Endothelial cell of umbilical vein (primary cell): ENCODE measurements around the gene SVOP. TPM values are rescaled to one million over a fixed set of nuclear protein-coding genes. Genes with fewer than 3 reads are reported as not detected.
A peak's percentile ranks its signal among the peaks of the same experiment; 100 is the strongest.

Source experiments
- BruUV-seq: library from RNA; stranded (reverse); fragments of 400-500 nt; replicated peaks from 2 replicates; lab custom pipeline; 2021; lab: Mats Ljungman, UMichigan
- CTCF ChIA-PET: fragments of 300-600, 350-600 bp; sonication (Branson Sonifier 250); formaldehyde crosslinking; loops from one replicate; lab custom pipeline; 2021; ENCODE audit warnings: antibody characterized with exemption, inconsistent platforms; lab: Charles Lee
- POLR2A ChIA-PET: fragments of 300-600, 350-600 bp; sonication (Branson Sonifier 250); formaldehyde crosslinking; loops from one replicate; lab custom pipeline; 2021; ENCODE audit warnings: antibody characterized with exemption, inconsistent platforms; lab: Charles Lee
- DNase-seq: peaks from one replicate; pipeline ENCODE4 v3.0.0-alpha.2; 2011; ENCODE audit warnings: low read depth, low spot score
- FAIRE-seq: peaks from 2 replicates; lab custom pipeline; 2011; peaks lifted over from hg19 to GRCh38; lab: Jason Lieb, UNC
- H2AFZ ChIP-seq: 2 replicates; pipeline ENCODE4 v1.6.0; 2012; ENCODE audit warnings: low read depth, low read length, control low read depth, inconsistent platforms
- H3K27ac ChIP-seq: 2 replicates; pipeline ENCODE4 v1.5.1; 2011; ENCODE audit warnings: low read depth, mild to moderate bottlenecking, control low read depth, low read length, moderate library complexity; ENCODE audit not compliant: insufficient read depth
- H3K27me3 ChIP-seq, 2 experiments: 2 replicates each; pipeline versions ENCODE4 v1.6.0 to v1.6.1; 2011; ENCODE audit warnings: low read length in 2 of 2, mixed read lengths in 1 of 2; ENCODE audit not compliant: control insufficient read depth in 2 of 2, insufficient read depth in 2 of 2
- H3K36me3 ChIP-seq, 2 experiments: 2 replicates in 1 of 2; 3 replicates in 1 of 2; pipeline ENCODE4 v1.5.1; 2011; ENCODE audit warnings: low read length in 2 of 2, mild to moderate bottlenecking in 1 of 2, moderate library complexity in 1 of 2; ENCODE audit not compliant: control insufficient read depth in 2 of 2, insufficient read depth in 2 of 2; ENCODE audit errors: extremely low read depth in 1 of 2
- H3K4me1 ChIP-seq: 3 replicates; pipeline ENCODE4 v1.5.1; 2011; ENCODE audit warnings: mild to moderate bottlenecking, low read length; ENCODE audit not compliant: control insufficient read depth, insufficient read depth; ENCODE audit errors: extremely low read depth
- H3K4me2 ChIP-seq: 2 replicates; pipeline ENCODE4 v1.6.1; 2011; ENCODE audit warnings: low read length, control low read depth, mixed read lengths; ENCODE audit not compliant: insufficient read depth
- H3K4me3 ChIP-seq, 3 experiments: fragments of 200-600 bp in 1 of 3; sonication (generic), shearing (Covaris generic) in 1 of 3; replicated peaks in 1 of 3; 2 replicates each; pipeline ENCODE4 v1.5.1; 2011 to 2016; ENCODE audit warnings: control low read depth in 3 of 3, low read length in 3 of 3, mild to moderate bottlenecking in 2 of 3, inconsistent platforms in 1 of 3, low read depth in 1 of 3, moderate library complexity in 1 of 3; ENCODE audit not compliant: insufficient read depth in 1 of 3
- H3K79me2 ChIP-seq: 2 replicates; pipeline ENCODE4 v1.6.0; 2012; ENCODE audit warnings: low read length, inconsistent platforms; ENCODE audit not compliant: control insufficient read depth, insufficient read depth
- H3K9ac ChIP-seq: replicated peaks from 2 replicates; pipeline ENCODE3; 2011; ENCODE audit warnings: low read length, control low read depth; ENCODE audit not compliant: insufficient read depth; ENCODE audit errors: extremely low read depth
- H3K9me1 ChIP-seq: replicated peaks from 3 replicates; pipeline ENCODE4 v1.6.0; 2011; ENCODE audit warnings: mild to moderate bottlenecking, low read length; ENCODE audit not compliant: control insufficient read depth, insufficient read depth; ENCODE audit errors: extremely low read depth
- H3K9me3 ChIP-seq: replicated peaks from 2 replicates; pipeline ENCODE4 v1.5.1; 2012; ENCODE audit warnings: low read length, inconsistent platforms; ENCODE audit not compliant: control insufficient read depth, insufficient read depth
- H4K20me1 ChIP-seq: replicated peaks from 2 replicates; pipeline ENCODE3; 2011; ENCODE audit warnings: mild to moderate bottlenecking, low read length; ENCODE audit not compliant: control insufficient read depth, insufficient read depth; ENCODE audit errors: extremely low read depth
- EZH2 ChIP-seq: IDR thresholded peaks from 2 replicates; pipeline ENCODE4 v1.6.1; 2012; ENCODE audit warnings: borderline replicate concordance, low read depth, mild to moderate bottlenecking, moderate library complexity, low read length, inconsistent platforms; ENCODE audit not compliant: severe bottlenecking
- FOS ChIP-seq: IDR thresholded peaks from 2 replicates; pipeline ENCODE4 v1.6.1; 2011; ENCODE audit warnings: mild to moderate bottlenecking, low read length, moderate library complexity, borderline replicate concordance; ENCODE audit not compliant: insufficient read depth
- GATA2 ChIP-seq: IDR thresholded peaks from 2 replicates; pipeline ENCODE4 v1.7.0; 2011; ENCODE audit warnings: low read depth, mild to moderate bottlenecking, moderate library complexity, mixed read lengths, low read length; ENCODE audit not compliant: insufficient read length, insufficient read depth
- JUN ChIP-seq: IDR thresholded peaks from 2 replicates; pipeline ENCODE4 v1.6.1; 2011; ENCODE audit warnings: borderline replicate concordance, low read depth; ENCODE audit not compliant: insufficient read length, insufficient read depth
- MYC ChIP-seq: IDR thresholded peaks from one replicate; pipeline ENCODE4 v1.6.1; 2011; ENCODE audit warnings: mild to moderate bottlenecking, low read depth, low read length
- POLR2A ChIP-seq: IDR thresholded peaks from 2 replicates; pipeline ENCODE4 v1.6.1; 2012; ENCODE audit warnings: low read depth, mild to moderate bottlenecking, control low read depth, low read length
- POLR2AphosphoS5 ChIP-seq: IDR thresholded peaks from 2 replicates; pipeline ENCODE4 v1.6.1; 2012; ENCODE audit warnings: low read depth, mild to moderate bottlenecking, control low read depth, low read length, moderate library complexity; ENCODE audit not compliant: insufficient read depth
- dilution Hi-C: fragments of 300-500 bp; cut with MboI; formaldehyde crosslinking; loops from one replicate; pipeline ENCODE4 v1.15.0; 2019; ENCODE audit warnings: low sequenced_read_pairs; ENCODE audit not compliant: extremely low pct_ligation_motif_present
- intact Hi-C: fragments of 100-400 bp; cut with micrococcal nuclease; formaldehyde crosslinking; loops from one replicate; pipeline ENCODE4 v1.10.0; 2022
- polyA plus RNA-seq, 4 experiments: library from polyadenylated mRNA; depleted of rRNA in 3 of 4; stranded (reverse) in 3 of 4; unstranded in 1 of 4; fragments of >200 nt; gene quantifications; 2 replicates each; pipeline versions ENCODE4 v1.2.1 to v1.2.3, GENCODE V29; 2011 to 2012; ENCODE audit warnings: missing spikeins in 1 of 4
- total RNA-seq: library from RNA; stranded (reverse); gene quantifications from 2 replicates; pipeline ENCODE4 v1.2.3, GENCODE V29; 2021
- TF ChIP-seq, protein P1 (sequence below): IDR thresholded peaks from 2 replicates; pipeline ENCODE4 v1.6.1; 2011; ENCODE audit not compliant: insufficient read depth, insufficient read length
- TF ChIP-seq, protein P2 (sequence below), 2 donors: IDR thresholded peaks; 1 replicate in 1 of 2; 2 replicates in 1 of 2; pipeline ENCODE4 v1.5.1; 2011; ENCODE audit warnings: low read length in 2 of 2, mild to moderate bottlenecking in 2 of 2, moderate library complexity in 2 of 2, control low read depth in 1 of 2, inconsistent platforms in 1 of 2, low read depth in 1 of 2; ENCODE audit not compliant: insufficient read depth in 1 of 2; ENCODE audit errors: extremely low read depth in 1 of 2

The SVOP gene
- total and polyA plus RNA-seq, 2 donors (not counting 3 experiments of a cell fraction or from before 2014, with no cell fraction given) = not detected

DNA sequence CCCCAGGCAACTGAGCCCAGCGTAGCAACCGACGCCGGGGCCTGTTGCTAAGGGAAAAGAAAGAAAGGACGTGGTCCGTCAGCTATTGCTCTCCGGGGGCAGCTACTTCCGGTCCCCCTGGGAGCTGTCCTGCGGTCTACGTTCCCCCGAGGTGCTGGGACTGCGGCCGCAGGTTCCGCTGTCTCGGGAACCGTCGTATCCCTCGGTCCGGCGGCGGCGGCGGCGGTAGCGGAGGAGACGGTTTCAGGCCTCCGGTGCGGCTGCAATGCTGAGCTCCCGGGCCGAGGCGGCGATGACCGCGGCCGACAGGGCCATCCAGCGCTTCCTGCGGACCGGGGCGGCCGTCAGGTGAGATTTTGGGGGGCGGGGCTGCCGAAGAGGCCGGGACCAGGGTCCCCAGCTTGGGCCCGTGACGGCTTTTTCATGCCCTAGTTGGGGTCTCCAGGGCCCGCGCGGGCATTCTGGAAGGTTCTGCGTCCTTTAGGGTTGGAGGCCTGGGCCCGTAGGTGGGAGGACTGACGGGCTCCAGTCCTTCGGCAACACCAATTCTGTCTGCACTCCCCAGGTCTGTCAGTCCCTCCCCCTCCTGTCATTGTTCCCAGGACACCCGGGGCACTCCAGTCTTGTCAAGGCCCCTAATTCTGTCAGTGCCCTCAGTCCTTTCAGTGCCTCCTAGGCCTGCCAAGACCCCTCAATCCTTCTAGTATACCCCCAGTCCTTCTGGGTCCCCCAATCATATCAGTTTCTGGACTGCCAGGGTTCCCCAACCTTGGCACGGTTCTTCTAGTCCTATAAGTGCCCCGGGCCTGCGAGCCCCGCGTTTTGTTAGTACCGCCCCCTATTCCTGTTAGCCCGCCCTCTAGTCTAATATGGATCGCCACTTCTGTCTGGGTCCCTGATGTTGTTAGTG is 31.8 kb upstream of the SVOP start, which contains the start of gene USP30:
Gene USP30 (plus strand): TSS at position 163 of the 910 bp plus-strand sequence. CDS start 103 bp downstream, at position 266.
- dilution Hi-C loops (no loop called here), intact Hi-C loops (loop anchor here (1.0 kb wide), 2 partner anchors 41 to 491 kb away; partner anchors contain the start of genes ALKBH2 and SART3)
- Histone ChIP-seq H3K9me1 (no peaks in the 10 kb centered on the region), H4K20me1 (no peaks in the 10 kb centered on the region), H3K9ac (peak within 1 kb of the TSS; percentile 83), H3K4me2 (peak within 1 kb of the TSS; percentile 76), H3K36me3 (peaks cover 0 to 3% of the 10 kb centered on the region in 2 experiments), H2AFZ (peak within 1 kb of the TSS; percentile 96), H3K27ac (peak within 1 kb of the TSS; percentile 22), H3K79me2 (no peaks in the 10 kb centered on the region), H3K27me3 (no peaks in the 10 kb centered on the region), H3K9me3 (no peaks in the 10 kb centered on the region), H3K4me1 (peaks cover 10% of the 10 kb centered on the region), H3K4me3 (peak within 1 kb of the TSS; percentile 72 to 93 (median 88))
- BruUV-seq = no TSS peak
- DNase-seq (peak; percentile 77), FAIRE-seq (peak; percentile 62)
- TF ChIP-seq POLR2A (peak; percentile 1), MYC (no peak), POLR2AphosphoS5 (peak; percentile 68)
- CTCF ChIA-PET = interaction anchor here (0.6 to 1.7 kb wide), 5 partner anchors 34 to 59 kb away, joined by 3 to 6 read pairs (median 3); partner anchors contain the start of gene ALKBH2
- POLR2A ChIA-PET = no interaction called here

DNA sequence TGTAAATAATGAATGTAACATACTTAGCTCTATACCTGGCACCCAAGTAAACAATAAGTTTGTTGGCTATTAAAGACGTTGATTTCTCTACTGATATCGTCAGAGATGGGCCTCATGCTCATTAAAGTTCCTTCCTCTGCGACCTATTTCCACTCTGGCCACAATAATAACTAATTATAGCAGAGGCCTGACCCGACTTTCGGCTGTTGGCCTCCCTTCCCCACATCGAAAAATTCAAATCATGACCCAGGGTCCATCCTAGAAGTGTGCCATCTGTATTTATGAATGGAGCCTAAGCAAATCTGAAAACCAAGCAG is 31.2 kb upstream of the SVOP start:
- Histone ChIP-seq H3K27me3 (no peaks in the 10 kb centered on the region), H3K9ac (peak overlapping the region; percentile 7), H3K4me1 (peaks cover 10% of the 10 kb centered on the region), H3K9me1 (no peaks in the 10 kb centered on the region), H4K20me1 (no peaks in the 10 kb centered on the region), H3K79me2 (no peaks in the 10 kb centered on the region), H3K27ac (no peak overlapping the region), H3K4me2 (peak overlapping the region; percentile 73), H3K9me3 (no peaks in the 10 kb centered on the region), H3K4me3 (peak overlapping the region; percentile 72 to 93 (median 88)), H2AFZ (peak overlapping the region; percentile 74), H3K36me3 (peaks cover 0 to 3% of the 10 kb centered on the region in 2 experiments)
- TF ChIP-seq JUN (no peak), MYC (no peak), EZH2 (no peak), POLR2AphosphoS5 (no peak), POLR2A (no peak), FOS (no peak), GATA2 (no peak)
- TF ChIP-seq, protein P1, sequence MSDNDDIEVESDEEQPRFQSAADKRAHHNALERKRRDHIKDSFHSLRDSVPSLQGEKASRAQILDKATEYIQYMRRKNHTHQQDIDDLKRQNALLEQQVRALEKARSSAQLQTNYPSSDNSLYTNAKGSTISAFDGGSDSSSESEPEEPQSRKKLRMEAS = no peak
- TF ChIP-seq, protein P2, sequence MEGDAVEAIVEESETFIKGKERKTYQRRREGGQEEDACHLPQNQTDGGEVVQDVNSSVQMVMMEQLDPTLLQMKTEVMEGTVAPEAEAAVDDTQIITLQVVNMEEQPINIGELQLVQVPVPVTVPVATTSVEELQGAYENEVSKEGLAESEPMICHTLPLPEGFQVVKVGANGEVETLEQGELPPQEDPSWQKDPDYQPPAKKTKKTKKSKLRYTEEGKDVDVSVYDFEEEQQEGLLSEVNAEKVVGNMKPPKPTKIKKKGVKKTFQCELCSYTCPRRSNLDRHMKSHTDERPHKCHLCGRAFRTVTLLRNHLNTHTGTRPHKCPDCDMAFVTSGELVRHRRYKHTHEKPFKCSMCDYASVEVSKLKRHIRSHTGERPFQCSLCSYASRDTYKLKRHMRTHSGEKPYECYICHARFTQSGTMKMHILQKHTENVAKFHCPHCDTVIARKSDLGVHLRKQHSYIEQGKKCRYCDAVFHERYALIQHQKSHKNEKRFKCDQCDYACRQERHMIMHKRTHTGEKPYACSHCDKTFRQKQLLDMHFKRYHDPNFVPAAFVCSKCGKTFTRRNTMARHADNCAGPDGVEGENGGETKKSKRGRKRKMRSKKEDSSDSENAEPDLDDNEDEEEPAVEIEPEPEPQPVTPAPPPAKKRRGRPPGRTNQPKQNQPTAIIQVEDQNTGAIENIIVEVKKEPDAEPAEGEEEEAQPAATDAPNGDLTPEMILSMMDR (IDR thresholded peaks at IDR 0.05; ENCODE audit: extremely low read depth in 1 of 2, insufficient read depth in 1 of 2, low read depth in 1 of 2, low read length in 2 of 2) = no peak
- intact Hi-C loops = loop anchor here (1.0 kb wide), 2 partner anchors 41 to 491 kb away; partner anchors contain the start of genes ALKBH2 and SART3
- BruUV-seq = no TSS peak
- ChIA-PET CTCF (interaction anchor here (0.6 to 1.7 kb wide), 5 partner anchors 34 to 60 kb away, joined by 3 to 6 read pairs (median 3); partner anchors contain the start of gene ALKBH2), POLR2A (no interaction called here)
- FAIRE-seq (peak; percentile 83), DNase-seq (no peak)
- dilution Hi-C loops = no loop called here
